Neuron (in vitro differentiated cells): ENCODE results near the gene ADD1.

Experiments used
- H2AFZ ChIP-seq: one replicate; pipeline ENCODE4 v1.6.1; 2013; ENCODE audit warnings: low read depth, mild to moderate bottlenecking, inconsistent platforms, low read length, moderate library complexity
- H3K27me3 ChIP-seq: one replicate; pipeline ENCODE4 v1.6.1; 2013; ENCODE audit warnings: low read length; ENCODE audit not compliant: insufficient read depth
- H3K36me3 ChIP-seq: one replicate; pipeline ENCODE4 v1.6.1; 2013; ENCODE audit warnings: low read length; ENCODE audit not compliant: insufficient read depth
- H3K4me1 ChIP-seq: one replicate; pipeline ENCODE4 v1.6.1; 2013; ENCODE audit warnings: low read length; ENCODE audit not compliant: insufficient read depth
- H3K4me3 ChIP-seq: 2 replicates; pipeline ENCODE4 v1.5.1; 2013; ENCODE audit warnings: mild to moderate bottlenecking, low read length, moderate library complexity
- H3K9me3 ChIP-seq: one replicate; pipeline ENCODE4 v1.6.1; 2013; ENCODE audit warnings: low read length

ADD1 gene

DNA sequence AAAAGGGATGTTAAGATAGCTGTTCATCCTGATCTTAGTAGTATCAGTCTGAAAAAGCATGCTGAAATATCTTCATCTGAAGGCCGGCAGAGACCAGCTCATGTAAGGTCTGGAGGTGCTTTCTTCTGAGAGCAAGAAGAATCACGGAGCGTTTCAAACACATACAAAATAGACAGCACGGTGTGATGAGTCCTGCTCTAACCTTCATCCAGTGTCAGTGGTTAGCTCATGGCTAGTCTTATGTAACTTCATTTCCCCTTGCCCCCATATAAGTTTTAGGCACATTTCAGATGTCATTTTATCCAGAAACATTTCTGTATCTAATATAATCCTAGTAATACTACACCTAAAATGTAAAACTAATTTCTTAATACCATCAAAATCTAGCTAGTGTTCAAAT, 27.8 kb downstream of the ADD1 start:
- no peaks in the 10 kb centered on the region for H3K9me3 ChIP-seq
- H3K4me1 ChIP-seq: peaks cover 9% of the 10 kb centered on the region

GRCh38 chr4:2871911-2872310, 28.3 kb downstream of the ADD1 start:
- no peaks in the 10 kb centered on the region for H3K9me3 ChIP-seq
- H3K27me3 ChIP-seq: no peaks in the 10 kb centered on the region
- H3K4me3 ChIP-seq: no peak overlapping the region
- H2AFZ ChIP-seq: no peak overlapping the region
- peaks cover 8% of the 10 kb centered on the region for H3K36me3 ChIP-seq
- peaks cover 9% of the 10 kb centered on the region for H3K4me1 ChIP-seq

More for the DNA sequence above, 27.8 kb downstream of the ADD1 start:
- no peaks in the 10 kb centered on the region for H3K27me3 ChIP-seq
- no peak overlapping the region for H3K4me3 ChIP-seq
- H2AFZ ChIP-seq: no peak overlapping the region
- H3K36me3 ChIP-seq: peaks cover 7% of the 10 kb centered on the region

- no peaks in the 10 kb centered on the region for H3K27me3 ChIP-seq
- H3K4me1 ChIP-seq: peaks cover 9% of the 10 kb centered on the region
- no peaks in the 10 kb centered on the region for H3K9me3 ChIP-seq
- H3K4me3 ChIP-seq: no peak overlapping the region
- peaks cover 21% of the 10 kb centered on the region for H3K36me3 ChIP-seq
- H2AFZ ChIP-seq: no peak overlapping the region
These were observed 29.7 kb downstream of the ADD1 start for GRCh38 chr4:2873329-2873728.

DNA sequence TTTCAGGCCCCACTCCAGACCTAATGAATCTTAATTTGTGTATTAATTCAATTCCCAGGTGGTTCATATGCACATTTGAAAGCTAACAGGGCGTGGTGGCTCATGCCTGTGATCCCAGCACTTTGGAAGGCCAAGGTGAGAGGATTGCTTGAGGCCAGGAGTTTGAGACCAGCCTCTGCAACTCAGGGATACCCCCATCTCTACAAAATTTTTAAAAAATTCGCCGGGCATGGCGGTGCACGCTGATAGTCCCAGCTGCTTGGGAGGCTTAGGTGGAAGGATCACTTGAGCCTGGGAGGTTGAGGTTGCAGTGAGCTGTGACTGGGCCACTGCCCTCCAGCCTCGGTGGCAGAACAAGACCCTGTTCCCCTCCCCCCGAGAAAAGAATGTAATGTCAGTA, 31.2 kb downstream of the ADD1 start:
- peaks cover 36% of the 10 kb centered on the region for H3K36me3 ChIP-seq
- H2AFZ ChIP-seq: no peak overlapping the region
- H3K27me3 ChIP-seq: no peaks in the 10 kb centered on the region
- no peak overlapping the region for H3K4me3 ChIP-seq
- peaks cover 6% of the 10 kb centered on the region for H3K4me1 ChIP-seq
- peaks cover under 1% of the 10 kb centered on the region for H3K9me3 ChIP-seq

DNA sequence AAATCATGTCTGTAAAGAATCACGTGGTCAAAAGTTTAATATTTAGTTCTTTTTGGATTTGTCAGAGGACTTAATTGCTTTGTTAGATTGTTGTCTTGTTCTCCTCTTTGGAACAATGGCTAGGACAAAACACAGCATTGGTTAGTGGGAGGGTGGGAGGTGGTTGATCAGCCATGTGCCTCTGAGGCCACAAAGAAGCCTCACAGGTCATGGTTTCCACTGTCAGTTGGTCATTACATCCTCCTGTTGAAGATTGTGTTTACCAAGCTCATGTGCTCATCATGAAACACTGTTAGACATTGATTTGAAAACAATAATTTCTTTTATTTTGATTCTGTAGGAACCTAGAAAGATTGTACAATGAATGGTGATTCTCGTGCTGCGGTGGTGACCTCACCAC, 31.9 kb downstream of the ADD1 start:
- Histone ChIP-seq H3K36me3 (peaks cover 39% of the 10 kb centered on the region), H3K4me3 (no peak overlapping the region), H2AFZ (no peak overlapping the region), H3K4me1 (peaks cover 3% of the 10 kb centered on the region), H3K9me3 (peaks cover 2% of the 10 kb centered on the region), H3K27me3 (no peaks in the 10 kb centered on the region)

- peaks cover 60% of the 10 kb centered on the region for H3K36me3 ChIP-seq
These were observed 34.7 kb downstream of the ADD1 start for GRCh38 chr4:2878346-2878745.

DNA sequence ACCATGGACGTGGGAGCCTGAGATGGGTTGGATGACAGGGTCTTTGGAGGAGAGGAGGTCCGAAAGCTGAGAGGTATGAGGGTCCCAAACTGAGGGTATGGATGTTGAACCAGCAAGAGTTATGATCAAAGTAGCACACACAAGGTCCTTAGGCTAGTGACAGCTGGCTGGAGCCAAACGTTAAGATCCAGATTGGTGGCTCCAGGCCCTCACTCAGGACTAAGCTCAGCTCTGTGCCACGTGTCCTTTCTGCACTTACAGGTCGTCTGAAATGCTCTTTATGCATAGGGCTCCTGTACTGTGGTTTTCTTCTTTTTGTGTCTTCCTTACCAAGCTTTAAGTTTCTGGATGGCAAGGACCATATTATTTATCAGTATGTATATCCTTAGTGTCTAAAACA, 35.4 kb downstream of the ADD1 start:
- H3K27me3 ChIP-seq: no peaks in the 10 kb centered on the region
- peaks cover 2% of the 10 kb centered on the region for H3K9me3 ChIP-seq
- H3K36me3 ChIP-seq: peaks cover 64% of the 10 kb centered on the region
- no peaks in the 10 kb centered on the region for H3K4me1 ChIP-seq
- no peak overlapping the region for H2AFZ ChIP-seq
- H3K4me3 ChIP-seq: no peak overlapping the region

More at GRCh38 chr4:2878346-2878745, 34.7 kb downstream of the ADD1 start:
- Histone ChIP-seq H3K9me3 (peaks cover 2% of the 10 kb centered on the region), H3K27me3 (no peaks in the 10 kb centered on the region), H2AFZ (no peak overlapping the region), H3K4me1 (no peaks in the 10 kb centered on the region), H3K4me3 (no peak overlapping the region)

DNA sequence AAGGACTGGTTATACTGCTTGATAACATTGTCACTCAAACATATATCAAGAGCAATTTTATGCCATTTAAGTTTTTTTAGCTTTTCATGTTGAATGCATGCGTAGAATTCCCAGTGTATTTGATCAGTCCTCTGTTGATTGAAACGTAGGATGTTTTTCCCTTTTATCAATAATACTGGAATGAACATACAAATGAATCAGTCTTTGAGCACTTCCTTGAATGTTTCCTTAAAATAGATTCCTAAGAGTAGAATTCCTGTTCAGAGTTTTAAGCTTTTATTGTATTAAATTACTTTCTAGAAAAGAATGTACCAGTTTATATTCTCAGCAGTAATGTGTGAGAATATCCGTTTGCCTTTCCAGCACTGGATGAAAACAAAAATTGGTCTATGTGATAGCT, 37.8 kb downstream of the ADD1 start:
- H3K27me3 ChIP-seq: no peaks in the 10 kb centered on the region
- no peak overlapping the region for H2AFZ ChIP-seq
- H3K4me3 ChIP-seq: no peak overlapping the region
- peaks cover 78% of the 10 kb centered on the region for H3K36me3 ChIP-seq
- peaks cover 2% of the 10 kb centered on the region for H3K9me3 ChIP-seq
- H3K4me1 ChIP-seq: no peaks in the 10 kb centered on the region

GRCh38 chr4:2882341-2882740, 38.7 kb downstream of the ADD1 start:
- peaks cover 82% of the 10 kb centered on the region for H3K36me3 ChIP-seq
- no peaks in the 10 kb centered on the region for H3K27me3 ChIP-seq
- H3K9me3 ChIP-seq: peaks cover 2% of the 10 kb centered on the region
- H3K4me3 ChIP-seq: no peak overlapping the region
- H3K4me1 ChIP-seq: no peaks in the 10 kb centered on the region
- H2AFZ ChIP-seq: no peak overlapping the region

GRCh38 chr4:2886161-2886560, 42.5 kb downstream of the ADD1 start:
- H3K4me3 ChIP-seq: no peak overlapping the region
- H2AFZ ChIP-seq: no peak overlapping the region
- H3K36me3 ChIP-seq: peaks cover 66% of the 10 kb centered on the region
- no peaks in the 10 kb centered on the region for H3K27me3 ChIP-seq
- H3K9me3 ChIP-seq: no peaks in the 10 kb centered on the region
- H3K4me1 ChIP-seq: no peaks in the 10 kb centered on the region

GRCh38 chr4:2886622-2887021, 43.0 kb downstream of the ADD1 start:
- Histone ChIP-seq H3K4me1 (no peaks in the 10 kb centered on the region), H3K27me3 (no peaks in the 10 kb centered on the region), H3K36me3 (peaks cover 62% of the 10 kb centered on the region), H3K4me3 (no peak overlapping the region), H2AFZ (no peak overlapping the region), H3K9me3 (no peaks in the 10 kb centered on the region)

DNA sequence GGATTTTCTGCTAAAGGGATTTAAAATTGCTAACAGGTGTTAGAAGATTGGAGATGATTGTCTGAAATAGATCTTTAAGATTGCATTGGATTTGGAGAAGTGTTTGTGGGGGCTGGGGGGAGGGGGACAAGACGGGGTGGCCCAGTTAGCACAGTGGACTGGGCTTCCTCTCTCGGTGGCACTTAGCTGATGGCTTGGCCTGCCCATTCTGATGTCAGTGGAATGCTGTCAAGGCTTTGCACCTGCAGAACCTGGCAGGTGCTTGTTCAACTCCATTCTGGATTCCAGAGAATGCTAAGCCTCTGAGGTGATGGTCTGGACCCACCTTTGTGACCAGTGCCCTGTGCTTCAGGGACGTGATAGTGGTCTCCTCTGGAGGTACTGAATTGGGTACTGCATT, 43.7 kb downstream of the ADD1 start:
- Histone ChIP-seq H3K27me3 (no peaks in the 10 kb centered on the region), H3K36me3 (peaks cover 55% of the 10 kb centered on the region), H3K4me3 (no peak overlapping the region), H3K9me3 (no peaks in the 10 kb centered on the region), H3K4me1 (no peaks in the 10 kb centered on the region), H2AFZ (no peak overlapping the region)

GRCh38 chr4:2888886-2889285, 45.2 kb downstream of the ADD1 start:
- H3K4me1 ChIP-seq: no peaks in the 10 kb centered on the region
- no peaks in the 10 kb centered on the region for H3K27me3 ChIP-seq
- no peak overlapping the region for H2AFZ ChIP-seq
- H3K4me3 ChIP-seq: no peak overlapping the region
- no peaks in the 10 kb centered on the region for H3K9me3 ChIP-seq
- peaks cover 49% of the 10 kb centered on the region for H3K36me3 ChIP-seq

GRCh38 chr4:2891294-2891693, 47.6 kb downstream of the ADD1 start:
- Histone ChIP-seq H3K4me1 (no peaks in the 10 kb centered on the region), H3K36me3 (peaks cover 42% of the 10 kb centered on the region), H3K4me3 (no peak overlapping the region), H3K9me3 (no peaks in the 10 kb centered on the region), H3K27me3 (no peaks in the 10 kb centered on the region), H2AFZ (no peak overlapping the region)
